ENCODE measurements around the gene CENPE.
A peak's percentile ranks its signal among the peaks of the same experiment; 100 is the strongest.
"Not testable (repeated sequence)": the region's sequence is repeated elsewhere in the genome, so short reads cannot be mapped to it uniquely, and the experiment has no call there.

The CENPE gene

GRCh38 chr4:103198111-103198765 is at the start of gene CENPE:
Gene CENPE (minus strand): TSS chr4:103198343. CDS start chr4:103198319, 24 bp downstream.
- no peaks in the 10 kb centered on the region for H4K20me1 ChIP-seq (ENCODE audit: insufficient read depth)
- peak within 1 kb of the TSS; percentile 29 for H3K27ac ChIP-seq
- peak within 1 kb of the TSS; percentile 96 for H3K4me2 ChIP-seq
- no peaks in the 10 kb centered on the region; the same call in 1 of the 2 replicates for H3K36me3 ChIP-seq (ENCODE audit: insufficient read depth)
- H2AFZ ChIP-seq (ENCODE audit: low read depth) = peak within 1 kb of the TSS; percentile 86
- peak within 1 kb of the TSS; percentile 57 for H3K4me3 ChIP-seq (IDR thresholded peaks at IDR 0.05; ENCODE audit: insufficient read depth, low read depth, low read length)
- no peak for TF ChIP-seq CTCF (conservative IDR thresholded peaks at IDR 0.05; ENCODE audit: low read depth, low read length)
- H3K27me3 ChIP-seq (ENCODE audit: insufficient read depth, low read depth) = no peaks in the 10 kb centered on the region
- peaks cover 13% of the 10 kb centered on the region for H3K79me2 ChIP-seq (ENCODE audit: insufficient read depth, low read depth)
- H3K4me1 ChIP-seq (ENCODE audit: low read depth, poor library complexity, severe bottlenecking) = peaks cover 11% of the 10 kb centered on the region
- H3K9ac ChIP-seq = peak within 1 kb of the TSS; percentile 79

- H4K20me1 ChIP-seq (ENCODE audit: insufficient read depth) = no peaks in the 10 kb centered on the region
- H3K79me2 ChIP-seq (ENCODE audit: insufficient read depth, low read depth) = no peaks in the 10 kb centered on the region
- H3K4me3 ChIP-seq (IDR thresholded peaks at IDR 0.05; ENCODE audit: insufficient read depth, low read depth, low read length) = no peak overlapping the region
- no peaks in the 10 kb centered on the region for H3K4me1 ChIP-seq (ENCODE audit: low read depth, poor library complexity, severe bottlenecking)
- no peaks in the 10 kb centered on the region for H3K27me3 ChIP-seq (ENCODE audit: insufficient read depth, low read depth)
- H2AFZ ChIP-seq (ENCODE audit: low read depth) = no peak overlapping the region
- no peak for TF ChIP-seq CTCF (conservative IDR thresholded peaks at IDR 0.05; ENCODE audit: low read depth, low read length)
- H3K36me3 ChIP-seq (ENCODE audit: insufficient read depth) = no peaks in the 10 kb centered on the region
- H3K4me2 ChIP-seq = no peak overlapping the region
- no peak overlapping the region for H3K9ac ChIP-seq
- H3K27ac ChIP-seq = no peak overlapping the region
Observed at GRCh38 chr4:103244251-103244650, 46.1 kb upstream of the CENPE start.

GRCh38 chr4:103230938-103231337 is 32.8 kb upstream of the CENPE start:
- not testable (repeated sequence) for H3K4me3 ChIP-seq (IDR thresholded peaks at IDR 0.05; ENCODE audit: insufficient read depth, low read depth, low read length); H2AFZ ChIP-seq (ENCODE audit: low read depth); H3K9ac ChIP-seq; H3K36me3 ChIP-seq (ENCODE audit: insufficient read depth); H4K20me1 ChIP-seq (ENCODE audit: insufficient read depth); H3K27me3 ChIP-seq (ENCODE audit: insufficient read depth, low read depth); H3K4me1 ChIP-seq (ENCODE audit: low read depth, poor library complexity, severe bottlenecking); H3K4me2 ChIP-seq; H3K79me2 ChIP-seq (ENCODE audit: insufficient read depth, low read depth); H3K27ac ChIP-seq

GRCh38 chr4:103223556-103223955 is 25.4 kb upstream of the CENPE start:
- H3K4me1 ChIP-seq (ENCODE audit: low read depth, poor library complexity, severe bottlenecking) = not testable (repeated sequence)

GRCh38 chr4:103207673-103208072 is 9.5 kb upstream of the CENPE start:
- Histone ChIP-seq H3K27me3 (ENCODE audit: insufficient read depth, low read depth) (no peaks in the 10 kb centered on the region), H3K27ac (no peak overlapping the region), H3K4me1 (ENCODE audit: low read depth, poor library complexity, severe bottlenecking) (no peaks in the 10 kb centered on the region), H2AFZ (ENCODE audit: low read depth) (no peak overlapping the region), H3K4me2 (no peak overlapping the region), H3K9ac (no peak overlapping the region), H3K79me2 (ENCODE audit: insufficient read depth, low read depth) (no peaks in the 10 kb centered on the region), H4K20me1 (ENCODE audit: insufficient read depth) (no peaks in the 10 kb centered on the region), H3K36me3 (ENCODE audit: insufficient read depth) (no peaks in the 10 kb centered on the region), H3K4me3 (IDR thresholded peaks at IDR 0.05; ENCODE audit: insufficient read depth, low read depth, low read length) (no peak overlapping the region)
- no peak for TF ChIP-seq CTCF (conservative IDR thresholded peaks at IDR 0.05; ENCODE audit: low read depth, low read length)

More at GRCh38 chr4:103223556-103223955, 25.4 kb upstream of the CENPE start:
- H3K36me3 ChIP-seq (ENCODE audit: insufficient read depth); H2AFZ ChIP-seq (ENCODE audit: low read depth); H4K20me1 ChIP-seq (ENCODE audit: insufficient read depth); H3K4me3 ChIP-seq (IDR thresholded peaks at IDR 0.05; ENCODE audit: insufficient read depth, low read depth, low read length); H3K9ac ChIP-seq; H3K79me2 ChIP-seq (ENCODE audit: insufficient read depth, low read depth); H3K27me3 ChIP-seq (ENCODE audit: insufficient read depth, low read depth); H3K27ac ChIP-seq; H3K4me2 ChIP-seq: not testable (repeated sequence)

Measured in KMS-11 (cell line).